Activated T-cell treated with anti-CD3 and anti-CD28 coated beads for 4 hours (primary cell): Measurements from ENCODE around the gene MGAT3.
"Not testable (repeated sequence)": the region's sequence is repeated elsewhere in the genome, so short reads cannot be mapped to it uniquely, and the experiment has no call there.

ENCODE experiments used
- DNase-seq: peaks from one replicate; pipeline ENCODE4 v3.0.0-alpha.2; 2020

The MGAT3 gene

GRCh38 chr22:39494471-39495120 lies 37.8 kb downstream of the MGAT3 start:
- no peak for DNase-seq

GRCh38 chr22:39496131-39496838 lies 39.5 kb downstream of the MGAT3 start:
- DNase-seq = peak; percentile 36

GRCh38 chr22:39497429-39497828 lies 40.6 kb downstream of the MGAT3 start:
- no peak for DNase-seq

- DNase-seq = no peak
These were observed 41.6 kb downstream of the MGAT3 start for GRCh38 chr22:39498368-39498767.

GRCh38 chr22:39498802-39499201 lies 42.0 kb downstream of the MGAT3 start:
- no peak for DNase-seq

- DNase-seq = no peak
These were observed 43.3 kb downstream of the MGAT3 start for GRCh38 chr22:39500101-39500500.

GRCh38 chr22:39501644-39502108 lies 44.9 kb downstream of the MGAT3 start:
- DNase-seq = no peak

- DNase-seq = peak; percentile 87
These were observed 45.4 kb downstream of the MGAT3 start, which contains the start of gene MIEF1 for GRCh38 chr22:39502109-39502788. TSS of gene MIEF1 (plus strand) at chr22:39502290. CDS start at chr22:39511295, 9,005 bp downstream.

- no peak for DNase-seq
These were observed 46.1 kb downstream of the MGAT3 start for GRCh38 chr22:39502789-39503409.

- no peak for DNase-seq
These were observed 46.8 kb downstream of the MGAT3 start for GRCh38 chr22:39503630-39504029.

- no peak for DNase-seq
These were observed 47.3 kb downstream of the MGAT3 start for GRCh38 chr22:39504071-39504470.

- not testable (repeated sequence) for DNase-seq
These were observed 50.2 kb downstream of the MGAT3 start for GRCh38 chr22:39507021-39507420.

GRCh38 chr22:39508393-39508792 lies 51.6 kb downstream of the MGAT3 start:
- DNase-seq = no peak

GRCh38 chr22:39510529-39511149 lies 53.8 kb downstream of the MGAT3 start:
- DNase-seq = no peak

GRCh38 chr22:39511226-39511625 lies 54.4 kb downstream of the MGAT3 start:
- no peak for DNase-seq

GRCh38 chr22:39512026-39512425 lies 55.2 kb downstream of the MGAT3 start:
- no peak for DNase-seq

GRCh38 chr22:39513791-39514190 lies 57.0 kb downstream of the MGAT3 start:
- DNase-seq = no peak

- DNase-seq = peak; percentile 47
These were observed 57.7 kb downstream of the MGAT3 start for GRCh38 chr22:39514373-39514973.

- no peak for DNase-seq
These were observed 58.6 kb downstream of the MGAT3 start for GRCh38 chr22:39515266-39516050.

GRCh38 chr22:39517470-39517869 lies 60.7 kb downstream of the MGAT3 start:
- DNase-seq = no peak

- no peak for DNase-seq
These were observed 61.5 kb downstream of the MGAT3 start for GRCh38 chr22:39518144-39518786.
